Measurements from ENCODE around the gene YPEL3.
A peak's percentile ranks its signal among the peaks of the same experiment; 100 is the strongest.

Gene YPEL3

DNA sequence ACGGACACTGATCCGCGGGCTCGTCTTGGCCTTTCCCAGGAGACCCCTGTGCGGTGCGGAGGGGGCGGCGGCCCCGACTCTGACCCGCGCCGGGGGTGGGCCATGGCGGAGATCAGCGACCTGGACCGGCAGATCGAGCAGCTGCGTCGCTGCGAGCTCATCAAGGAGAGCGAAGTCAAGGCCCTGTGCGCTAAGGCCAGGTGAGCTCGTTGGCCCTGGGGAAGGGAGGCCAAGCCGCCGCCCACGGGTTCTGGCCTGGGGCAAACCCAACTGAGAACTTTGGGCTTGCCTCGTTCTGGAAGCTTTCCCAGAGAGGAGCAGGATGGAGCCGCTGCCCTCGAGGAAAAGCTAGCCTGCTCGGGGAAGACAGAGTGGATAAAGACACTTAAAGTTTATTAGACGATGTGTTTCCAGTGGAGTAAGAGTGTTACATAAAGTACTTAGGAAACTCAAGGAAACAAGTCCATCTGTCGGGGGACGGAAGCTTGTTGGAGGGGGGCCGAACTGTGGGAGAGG is 19.7 kb downstream of the YPEL3 start:
- peaks cover 8% of the 10 kb centered on the region; the same call in 1 of the 2 replicates for H3F3A ChIP-seq (ENCODE audit: insufficient read depth, low read length)

GRCh38 chr16:30075503-30076275 is 20.3 kb downstream of the YPEL3 start, which contains the start of gene PPP4C:
Gene PPP4C (plus strand): TSS chr16:30075994. CDS start chr16:30076378, 384 bp downstream.
- Histone ChIP-seq H3K36me3 (ENCODE audit: insufficient read depth, low read length) (peaks cover 59% of the 10 kb centered on the region), H3K9me2 (ENCODE audit: low read depth, low read length) (no peaks in the 10 kb centered on the region), H3K4me3 (ENCODE audit: low read depth, low read length, poor library complexity, severe bottlenecking) (peak within 1 kb of the TSS; percentile 82), H3K79me2 (ENCODE audit: insufficient read depth, low read length) (peaks cover 29% of the 10 kb centered on the region), H3K27me3 (ENCODE audit: insufficient read depth, low read length) (no peaks in the 10 kb centered on the region), H3K9me3 (ENCODE audit: low read length) (no peaks in the 10 kb centered on the region), H3K4me1 (ENCODE audit: insufficient read depth, low read length, severe bottlenecking) (peaks cover 41% of the 10 kb centered on the region), H3K4me2 (ENCODE audit: low read length) (peak within 1 kb of the TSS; percentile 82), H3K27ac (ENCODE audit: low read depth, low read length, poor library complexity, severe bottlenecking) (peak within 1 kb of the TSS; percentile 93), H2AFZ (ENCODE audit: low read length) (no peak within 1 kb of the TSS), H3K9ac (ENCODE audit: low read length) (peak within 1 kb of the TSS; percentile 78), H4K20me1 (ENCODE audit: insufficient read depth, low read length) (no peaks in the 10 kb centered on the region), H3F3A (ENCODE audit: insufficient read depth, low read length) (peaks cover 8% of the 10 kb centered on the region; the same call in 1 of the 2 replicates)
- no peak for TF ChIP-seq EZH2 (IDR thresholded peaks at IDR 0.05; ENCODE audit: borderline replicate concordance, low read length)
- TF ChIP-seq, protein P1, sequence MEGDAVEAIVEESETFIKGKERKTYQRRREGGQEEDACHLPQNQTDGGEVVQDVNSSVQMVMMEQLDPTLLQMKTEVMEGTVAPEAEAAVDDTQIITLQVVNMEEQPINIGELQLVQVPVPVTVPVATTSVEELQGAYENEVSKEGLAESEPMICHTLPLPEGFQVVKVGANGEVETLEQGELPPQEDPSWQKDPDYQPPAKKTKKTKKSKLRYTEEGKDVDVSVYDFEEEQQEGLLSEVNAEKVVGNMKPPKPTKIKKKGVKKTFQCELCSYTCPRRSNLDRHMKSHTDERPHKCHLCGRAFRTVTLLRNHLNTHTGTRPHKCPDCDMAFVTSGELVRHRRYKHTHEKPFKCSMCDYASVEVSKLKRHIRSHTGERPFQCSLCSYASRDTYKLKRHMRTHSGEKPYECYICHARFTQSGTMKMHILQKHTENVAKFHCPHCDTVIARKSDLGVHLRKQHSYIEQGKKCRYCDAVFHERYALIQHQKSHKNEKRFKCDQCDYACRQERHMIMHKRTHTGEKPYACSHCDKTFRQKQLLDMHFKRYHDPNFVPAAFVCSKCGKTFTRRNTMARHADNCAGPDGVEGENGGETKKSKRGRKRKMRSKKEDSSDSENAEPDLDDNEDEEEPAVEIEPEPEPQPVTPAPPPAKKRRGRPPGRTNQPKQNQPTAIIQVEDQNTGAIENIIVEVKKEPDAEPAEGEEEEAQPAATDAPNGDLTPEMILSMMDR (IDR thresholded peaks at IDR 0.05; ENCODE audit: low read length): no peak

More for the DNA sequence above, 19.7 kb downstream of the YPEL3 start:
- H3K4me2 ChIP-seq (ENCODE audit: low read length): peak overlapping the region; percentile 82
- TF ChIP-seq EZH2 (IDR thresholded peaks at IDR 0.05; ENCODE audit: borderline replicate concordance, low read length): no peak
- TF ChIP-seq, protein P1 (IDR thresholded peaks at IDR 0.05; ENCODE audit: low read length): no peak
- no peak overlapping the region for H3K27ac ChIP-seq (ENCODE audit: low read depth, low read length, poor library complexity, severe bottlenecking)
- H3K9ac ChIP-seq (ENCODE audit: low read length): peak overlapping the region; percentile 78
- H3K79me2 ChIP-seq (ENCODE audit: insufficient read depth, low read length): peaks cover 29% of the 10 kb centered on the region
- H3K36me3 ChIP-seq (ENCODE audit: insufficient read depth, low read length): peaks cover 59% of the 10 kb centered on the region
- H3K9me2 ChIP-seq (ENCODE audit: low read depth, low read length): no peaks in the 10 kb centered on the region
- H4K20me1 ChIP-seq (ENCODE audit: insufficient read depth, low read length): no peaks in the 10 kb centered on the region
- peaks cover 41% of the 10 kb centered on the region for H3K4me1 ChIP-seq (ENCODE audit: insufficient read depth, low read length, severe bottlenecking)
- H3K4me3 ChIP-seq (ENCODE audit: low read depth, low read length, poor library complexity, severe bottlenecking): peak overlapping the region; percentile 82
- H3K27me3 ChIP-seq (ENCODE audit: insufficient read depth, low read length): no peaks in the 10 kb centered on the region
- H2AFZ ChIP-seq (ENCODE audit: low read length): no peak overlapping the region
- H3K9me3 ChIP-seq (ENCODE audit: low read length): no peaks in the 10 kb centered on the region

- Histone ChIP-seq H3F3A (ENCODE audit: insufficient read depth, low read length) (peaks cover 8% of the 10 kb centered on the region; the same call in 1 of the 2 replicates), H3K4me2 (ENCODE audit: low read length) (no peak overlapping the region), H3K79me2 (ENCODE audit: insufficient read depth, low read length) (peaks cover 13% of the 10 kb centered on the region), H2AFZ (ENCODE audit: low read length) (no peak overlapping the region), H3K27ac (ENCODE audit: low read depth, low read length, poor library complexity, severe bottlenecking) (peak overlapping the region; percentile 73), H4K20me1 (ENCODE audit: insufficient read depth, low read length) (no peaks in the 10 kb centered on the region), H3K27me3 (ENCODE audit: insufficient read depth, low read length) (no peaks in the 10 kb centered on the region), H3K9ac (ENCODE audit: low read length) (no peak overlapping the region; the same call in 1 of the 2 replicates), H3K9me3 (ENCODE audit: low read length) (no peaks in the 10 kb centered on the region), H3K4me3 (ENCODE audit: low read depth, low read length, poor library complexity, severe bottlenecking) (no peak overlapping the region), H3K4me1 (ENCODE audit: insufficient read depth, low read length, severe bottlenecking) (peaks cover 59% of the 10 kb centered on the region), H3K9me2 (ENCODE audit: low read depth, low read length) (no peaks in the 10 kb centered on the region), H3K36me3 (ENCODE audit: insufficient read depth, low read length) (peaks cover 73% of the 10 kb centered on the region)
- TF ChIP-seq, protein P1 (IDR thresholded peaks at IDR 0.05; ENCODE audit: low read length): no peak
- no peak for TF ChIP-seq EZH2 (IDR thresholded peaks at IDR 0.05; ENCODE audit: borderline replicate concordance, low read length)
Observed at GRCh38 chr16:30070490-30070889, 25.5 kb downstream of the YPEL3 start.
